Upper lobe of left lung (tissue), 6 donors: ENCODE results near the gene SLC44A2. TPM values are rescaled to one million over a fixed set of nuclear protein-coding genes. Genes with fewer than 3 reads are reported as not detected.

Experiments
- ATAC-seq, 2 donors: fragments of 200-7000 bp; cut with Tn5 transposase; one replicate each; pipeline ENCODE4 v1.9.1; 2022; ENCODE audit warnings: mild to moderate bottlenecking in 2 of 2, moderate library complexity in 2 of 2; ENCODE audit not compliant: low FRiP score in 2 of 2
- DNase-seq, 2 donors: peaks; one replicate each; pipeline ENCODE4 v3.0.0-alpha.2; 2019 to 2020
- H3K27ac ChIP-seq, 4 donors: fragments of 200-600 bp; sonication (generic); one replicate each; pipeline ENCODE4 v1.5.1; 2016 to 2019
- H3K27me3 ChIP-seq, 4 donors: fragments of 200-600 bp; sonication (generic); one replicate each; pipeline ENCODE4 v1.5.1; 2017 to 2019
- H3K36me3 ChIP-seq, 4 donors: fragments of 200-600 bp; sonication (generic); one replicate each; pipeline ENCODE4 v1.5.1; 2016 to 2019
- H3K4me1 ChIP-seq, 4 donors: fragments of 200-600 bp; sonication (generic); one replicate each; pipeline ENCODE4 v1.5.1; 2018 to 2019
- H3K4me3 ChIP-seq, 4 donors: fragments of 200-600 bp; sonication (generic); one replicate each; pipeline ENCODE4 v1.5.1; 2017 to 2019; ENCODE audit warnings: mild to moderate bottlenecking in 2 of 4, moderate library complexity in 1 of 4
- H3K9me3 ChIP-seq, 4 donors: fragments of 200-600 bp; sonication (generic); one replicate each; pipeline ENCODE4 v1.5.1; 2018 to 2019
- EP300 ChIP-seq, 4 donors: sonication (generic); formaldehyde crosslinking; IDR thresholded peaks; one replicate each; pipeline ENCODE4 v1.5.1; 2017; ENCODE audit warnings: antibody characterized with exemption in 4 of 4, control low read depth in 2 of 4
- POLR2A ChIP-seq, 4 donors: fragments of 450-650 bp; IDR thresholded peaks; one replicate each; pipeline ENCODE4 v1.5.1; 2016 to 2017; ENCODE audit warnings: antibody characterized with exemption in 4 of 4, mild to moderate bottlenecking in 2 of 4
- POLR2AphosphoS5 ChIP-seq, 2 donors: sonication (generic); formaldehyde crosslinking; IDR thresholded peaks; one replicate each; pipeline ENCODE4 v1.5.1; 2017; ENCODE audit warnings: antibody characterized with exemption in 2 of 2
- WGBS, 2 donors: methylation state at CpG; one replicate each; pipeline ENCODE4 v1.1.5; 2017 to 2018; 5-methylcytosine and 5-hydroxymethylcytosine counted together
- total RNA-seq, 6 donors: library from RNA; depleted of rRNA in 4 of 6; stranded (reverse); fragments of >200 nt in 4 of 6; gene quantifications; one replicate each; pipeline versions ENCODE4 v1.1.0 to v1.2.1, GENCODE V29; 2016 to 2021
- TF ChIP-seq, protein P1 (sequence below), 6 experiments: fragments of 450-650 bp in 4 of 6; fragments of 200-600 bp in 2 of 6; sonication (generic) in 2 of 6; IDR thresholded peaks; one replicate each; pipeline ENCODE4 v1.5.1; 2016 to 2019; ENCODE audit warnings: antibody characterized with exemption in 6 of 6
- donor health status: DM: no; HTN: no; CAD: no; lungs with moderate emphysema.
- donor health status: DM: no; HTN: yes; CAD: no; lungs with severe emphysema.

Gene SLC44A2
- total RNA-seq, 6 donors from 2014 or later: 117 to 333 (median 197) TPM

DNA sequence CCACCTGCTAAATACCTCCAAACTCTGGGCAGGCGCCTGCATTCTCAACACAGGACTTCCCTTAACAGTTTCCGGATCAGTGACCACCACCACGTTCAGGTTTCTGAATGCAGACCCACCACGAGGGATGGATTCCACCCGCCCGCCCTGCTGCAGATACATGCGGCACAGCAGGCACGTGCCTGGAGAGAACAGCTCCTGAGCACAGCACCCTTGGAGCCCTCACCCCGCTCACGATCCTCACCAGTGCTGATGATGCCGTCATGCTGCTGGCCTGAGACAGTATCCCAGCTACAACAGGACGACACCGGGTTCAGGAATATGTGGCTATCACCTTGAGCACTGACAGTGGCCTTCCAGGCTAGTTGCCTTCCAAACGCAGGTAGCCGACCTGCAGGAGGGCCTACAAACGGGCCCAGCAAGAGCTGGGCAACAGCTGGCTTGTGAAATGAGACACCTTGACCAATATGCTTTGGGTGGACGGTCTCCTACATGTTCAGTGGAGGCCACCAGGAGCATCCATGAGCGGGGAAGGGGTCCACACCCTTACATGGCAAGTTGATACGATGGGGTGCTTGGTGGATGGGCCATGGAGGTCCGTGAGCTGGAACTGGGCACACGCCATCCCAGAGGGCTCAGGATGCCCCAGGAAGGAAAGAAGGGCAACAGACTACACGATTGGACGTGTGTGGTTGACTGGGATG is 66.0 kb downstream of the SLC44A2 start:
- peaks cover 18 to 65% (median 58%) of the 10 kb centered on the region in 4 donors for H3K36me3 ChIP-seq
- WGBS, 2 donors: 77 to 84% methylated on average over 9 to 23 of the region's 23 CpGs
- ATAC-seq (no peak), DNase-seq (no peak)
- no peak overlapping the region for H3K4me3 ChIP-seq
- H3K27me3 ChIP-seq: no peaks in the 10 kb centered on the region
- peaks cover 14 to 18% (median 16%) of the 10 kb centered on the region in 4 donors for H3K4me1 ChIP-seq
- H3K27ac ChIP-seq: no peak overlapping the region
- no peaks in the 10 kb centered on the region for H3K9me3 ChIP-seq
- TF ChIP-seq, protein P1, sequence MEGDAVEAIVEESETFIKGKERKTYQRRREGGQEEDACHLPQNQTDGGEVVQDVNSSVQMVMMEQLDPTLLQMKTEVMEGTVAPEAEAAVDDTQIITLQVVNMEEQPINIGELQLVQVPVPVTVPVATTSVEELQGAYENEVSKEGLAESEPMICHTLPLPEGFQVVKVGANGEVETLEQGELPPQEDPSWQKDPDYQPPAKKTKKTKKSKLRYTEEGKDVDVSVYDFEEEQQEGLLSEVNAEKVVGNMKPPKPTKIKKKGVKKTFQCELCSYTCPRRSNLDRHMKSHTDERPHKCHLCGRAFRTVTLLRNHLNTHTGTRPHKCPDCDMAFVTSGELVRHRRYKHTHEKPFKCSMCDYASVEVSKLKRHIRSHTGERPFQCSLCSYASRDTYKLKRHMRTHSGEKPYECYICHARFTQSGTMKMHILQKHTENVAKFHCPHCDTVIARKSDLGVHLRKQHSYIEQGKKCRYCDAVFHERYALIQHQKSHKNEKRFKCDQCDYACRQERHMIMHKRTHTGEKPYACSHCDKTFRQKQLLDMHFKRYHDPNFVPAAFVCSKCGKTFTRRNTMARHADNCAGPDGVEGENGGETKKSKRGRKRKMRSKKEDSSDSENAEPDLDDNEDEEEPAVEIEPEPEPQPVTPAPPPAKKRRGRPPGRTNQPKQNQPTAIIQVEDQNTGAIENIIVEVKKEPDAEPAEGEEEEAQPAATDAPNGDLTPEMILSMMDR (IDR thresholded peaks at IDR 0.05): no peak
- TF ChIP-seq POLR2A (IDR thresholded peaks at IDR 0.05) (no peak), EP300 (IDR thresholded peaks at IDR 0.05) (no peak), POLR2AphosphoS5 (IDR thresholded peaks at IDR 0.05) (no peak)

DNA sequence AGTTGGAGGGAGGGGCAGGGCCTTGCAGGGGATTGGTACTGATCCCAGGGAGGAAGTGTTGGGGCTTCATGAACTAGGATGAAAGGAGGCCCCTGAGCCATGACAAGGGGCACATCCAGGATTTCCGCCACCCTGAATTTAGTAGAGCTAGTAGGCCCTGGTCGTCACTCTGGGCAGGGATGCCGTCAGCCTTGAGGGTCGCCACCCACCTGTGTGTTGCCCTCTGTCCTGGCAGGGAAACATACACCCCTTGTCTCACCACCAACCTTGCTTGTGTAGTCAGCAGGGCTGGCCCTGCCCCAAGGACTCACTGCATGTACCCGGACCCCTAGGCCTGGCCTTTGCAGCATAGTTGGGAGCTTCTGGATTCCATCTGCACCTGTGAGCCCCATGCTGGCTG is 66.5 kb downstream of the SLC44A2 start:
- no peaks in the 10 kb centered on the region for H3K27me3 ChIP-seq
- H3K4me3 ChIP-seq: no peak overlapping the region
- TF ChIP-seq POLR2A (IDR thresholded peaks at IDR 0.05) (no peak), EP300 (IDR thresholded peaks at IDR 0.05) (no peak), POLR2AphosphoS5 (IDR thresholded peaks at IDR 0.05) (no peak)
- TF ChIP-seq, protein P1 (IDR thresholded peaks at IDR 0.05): no peak
- peaks cover 18 to 59% (median 53%) of the 10 kb centered on the region in 4 donors for H3K36me3 ChIP-seq
- H3K4me1 ChIP-seq: peaks cover 15 to 21% (median 17%) of the 10 kb centered on the region in 4 donors
- H3K9me3 ChIP-seq: no peaks in the 10 kb centered on the region
- H3K27ac ChIP-seq: no peak overlapping the region
- DNase-seq (no peak), ATAC-seq (no peak)
- WGBS, 2 donors: 91 to 92% methylated on average over 4 to 5 of the region's 5 CpGs

DNA sequence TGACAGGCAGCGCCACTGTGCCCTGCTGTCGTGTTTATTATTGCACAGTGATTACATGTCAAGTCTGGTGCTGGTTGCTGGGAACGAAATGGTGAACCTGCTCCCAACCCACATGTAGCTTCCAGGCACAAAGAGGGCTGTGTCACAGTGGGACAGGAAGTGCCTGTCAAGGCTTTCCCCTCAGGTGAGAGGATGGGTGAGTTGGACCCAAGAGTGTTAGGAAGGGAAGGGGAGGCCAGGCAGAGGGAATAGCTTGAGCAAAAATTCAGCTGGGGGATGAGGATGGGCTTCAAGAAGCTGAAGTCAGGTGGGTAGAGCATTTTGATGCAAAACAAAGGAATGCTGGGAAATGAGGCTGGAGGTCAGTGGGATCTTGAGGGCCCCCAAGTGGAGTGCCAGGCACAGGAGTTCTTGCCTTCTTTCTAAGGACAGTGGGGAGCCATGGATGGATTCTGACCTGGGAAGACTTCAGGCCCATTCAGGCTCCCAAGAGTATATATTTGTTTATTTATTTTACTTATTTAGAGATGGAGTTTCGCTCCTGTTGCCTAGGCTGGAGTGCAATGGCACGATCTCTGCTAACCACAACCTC is 67.4 kb downstream of the SLC44A2 start:
- Histone ChIP-seq H3K9me3 (no peaks in the 10 kb centered on the region), H3K4me3 (no peak overlapping the region), H3K27ac (no peak overlapping the region), H3K27me3 (no peaks in the 10 kb centered on the region), H3K36me3 (peaks cover 11 to 50% (median 44%) of the 10 kb centered on the region in 4 donors), H3K4me1 (peaks cover 15 to 21% (median 17%) of the 10 kb centered on the region in 4 donors)
- 88 to 90% methylated on average over 3 to 5 of the region's 5 CpGs for WGBS, 2 donors
- TF ChIP-seq, protein P1 (IDR thresholded peaks at IDR 0.05): no peak
- TF ChIP-seq POLR2A (IDR thresholded peaks at IDR 0.05): no peak
- ATAC-seq (no peak), DNase-seq (no peak)

Other genes with a start within 250 kb of the SLC44A2 start
- 100 to 1,000 TPM in 5 of 6 donors, 10 to 100 TPM in 1; 91.5 to 569 (median 152) TPM for gene TYK2, start 245.0 kb upstream of the SLC44A2 start, total RNA-seq
- 100 to 1,000 TPM; 104 to 388 (median 169) TPM for gene CDC37, start 222.0 kb upstream of the SLC44A2 start, total RNA-seq
- gene PDE4A, start 205.0 kb upstream of the SLC44A2 start, total RNA-seq: 10 to 100 TPM; 22.8 to 38.2 (median 31.2) TPM
- gene KEAP1, start 122.2 kb upstream of the SLC44A2 start, total RNA-seq: 10 to 100 TPM; 34.6 to 85.1 (median 60.7) TPM
- gene S1PR5, start 108.1 kb upstream of the SLC44A2 start, total RNA-seq: 1 to 10 TPM in 4 of 6 donors, under 1 TPM in 2; 0.49 to 2.7 (median 1.8) TPM
- 10 to 100 TPM; 18.1 to 49.2 (median 27.7) TPM for gene ATG4D, start 81.6 kb upstream of the SLC44A2 start, total RNA-seq
- gene KRI1, start 59.5 kb upstream of the SLC44A2 start, total RNA-seq: 10 to 100 TPM; 13.1 to 74.4 (median 24.5) TPM
- gene CDKN2D, start 56.6 kb upstream of the SLC44A2 start, total RNA-seq: 10 to 100 TPM in 5 of 6 donors, 1 to 10 TPM in 1; 2.1 to 21.3 (median 15.9) TPM
- 10 to 100 TPM; 35.1 to 63.1 (median 45.7) TPM for gene AP1M2, start 38.2 kb upstream of the SLC44A2 start, total RNA-seq
- gene ILF3, start 28.8 kb downstream of the SLC44A2 start, total RNA-seq: 100 to 1,000 TPM; 121 to 193 (median 169) TPM
- 10 to 100 TPM; 11.0 to 85.9 (median 32.5) TPM for gene QTRT1, start 75.9 kb downstream of the SLC44A2 start, total RNA-seq
- gene DNM2, start 92.5 kb downstream of the SLC44A2 start, total RNA-seq: 100 to 1,000 TPM; 238 to 744 (median 318) TPM
- 10 to 100 TPM; 11.3 to 40.7 (median 25.1) TPM for gene TMED1, start 210.7 kb downstream of the SLC44A2 start, total RNA-seq
- 10 to 100 TPM in 2 of 6 donors, 1 to 10 TPM in 4; 2.8 to 26.2 (median 6.8) TPM for gene C19orf38, start 222.9 kb downstream of the SLC44A2 start, total RNA-seq
- gene CARM1, start 246.0 kb downstream of the SLC44A2 start, total RNA-seq: 10 to 100 TPM; 19.0 to 30.6 (median 25.3) TPM